Endometrial microvascular endothelial cells (primary cell): Measurements from ENCODE around the gene FBXW8. TPM values are rescaled to one million over a fixed set of nuclear protein-coding genes. Genes with fewer than 3 reads are reported as not detected.

Experiments
- in situ Hi-C: cut with HindIII; loops from 2 replicates; pipeline ENCODE4 v1.10.0; 2017; ENCODE audit warnings: low sequenced_read_pairs, low pct_unique_long_range_greater_than_20kb; ENCODE audit errors: inconsistent ontology term
- total RNA-seq: library from RNA; depleted of rRNA; stranded (reverse); fragments of >200 nt; gene quantifications from one replicate; pipeline ENCODE4 v1.2.3, GENCODE V29; 2015; ENCODE audit errors: inconsistent ontology term

The FBXW8 gene
- total RNA-seq: 13.8 TPM

- in situ Hi-C loops: no loop called here
Measured at GRCh38 chr12:116910645-116911451, at the start of gene FBXW8. Gene FBXW8, plus strand, starts transcription at chr12:116910950. Its CDS starts 88 bp downstream, at chr12:116911038.

- in situ Hi-C loops: no loop called here
Measured at GRCh38 chr12:116861320-116861719, 49.4 kb upstream of the FBXW8 start.

GRCh38 chr12:116862167-116862566 is 48.6 kb upstream of the FBXW8 start:
- in situ Hi-C loops: no loop called here

GRCh38 chr12:116863275-116863767 is 47.4 kb upstream of the FBXW8 start:
- in situ Hi-C loops: no loop called here

GRCh38 chr12:116864371-116865160 is 46.2 kb upstream of the FBXW8 start:
- in situ Hi-C loops: no loop called here

DNA sequence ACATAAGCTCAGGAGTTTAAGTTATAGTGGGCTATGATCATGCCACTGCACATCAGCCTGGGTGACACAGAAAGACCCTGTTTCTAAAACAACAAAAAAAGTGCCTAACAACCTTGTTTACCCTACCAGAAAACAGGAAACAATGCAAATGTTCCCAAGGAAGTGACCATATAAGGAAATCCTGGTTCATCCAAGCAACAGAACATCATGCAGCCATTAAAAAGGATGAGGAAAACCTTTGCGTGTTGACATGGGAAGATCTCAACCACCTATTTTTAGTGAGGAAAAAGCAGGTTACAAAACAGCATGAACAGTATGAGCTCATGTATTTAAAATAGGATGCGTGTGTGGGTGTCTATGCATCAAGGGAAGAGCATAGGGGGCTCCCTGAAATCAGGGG is 43.2 kb upstream of the FBXW8 start:
- in situ Hi-C loops: no loop called here

DNA sequence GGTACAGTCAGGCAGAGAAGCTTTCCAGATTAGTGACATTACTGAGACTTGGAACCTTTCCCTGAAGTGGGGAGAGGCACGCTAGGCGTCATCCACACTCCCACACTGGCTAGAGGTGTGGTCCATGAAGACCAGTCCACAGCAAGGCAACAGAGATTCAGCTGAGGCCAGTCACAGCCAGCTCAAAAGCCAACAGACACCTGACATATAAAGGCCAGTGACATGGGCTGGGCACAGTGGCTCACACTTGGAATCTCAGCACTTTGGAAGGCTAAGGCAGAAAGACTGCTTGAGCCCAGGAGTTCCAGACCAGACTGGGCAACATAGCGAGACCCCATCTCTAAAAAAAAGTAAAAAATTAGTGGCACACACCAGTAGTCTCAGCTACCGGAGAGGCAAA is 40.4 kb upstream of the FBXW8 start:
- in situ Hi-C loops: no loop called here

- in situ Hi-C loops: no loop called here
Measured at GRCh38 chr12:116874324-116874995, 36.3 kb upstream of the FBXW8 start.

- in situ Hi-C loops: no loop called here
Measured at GRCh38 chr12:116876151-116876869, 34.4 kb upstream of the FBXW8 start.

GRCh38 chr12:116878567-116879508 is 31.9 kb upstream of the FBXW8 start:
- in situ Hi-C loops: no loop called here

GRCh38 chr12:116879509-116880212 is 31.1 kb upstream of the FBXW8 start:
- in situ Hi-C loops: no loop called here

GRCh38 chr12:116880213-116880816 is 30.4 kb upstream of the FBXW8 start:
- in situ Hi-C loops: no loop called here

DNA sequence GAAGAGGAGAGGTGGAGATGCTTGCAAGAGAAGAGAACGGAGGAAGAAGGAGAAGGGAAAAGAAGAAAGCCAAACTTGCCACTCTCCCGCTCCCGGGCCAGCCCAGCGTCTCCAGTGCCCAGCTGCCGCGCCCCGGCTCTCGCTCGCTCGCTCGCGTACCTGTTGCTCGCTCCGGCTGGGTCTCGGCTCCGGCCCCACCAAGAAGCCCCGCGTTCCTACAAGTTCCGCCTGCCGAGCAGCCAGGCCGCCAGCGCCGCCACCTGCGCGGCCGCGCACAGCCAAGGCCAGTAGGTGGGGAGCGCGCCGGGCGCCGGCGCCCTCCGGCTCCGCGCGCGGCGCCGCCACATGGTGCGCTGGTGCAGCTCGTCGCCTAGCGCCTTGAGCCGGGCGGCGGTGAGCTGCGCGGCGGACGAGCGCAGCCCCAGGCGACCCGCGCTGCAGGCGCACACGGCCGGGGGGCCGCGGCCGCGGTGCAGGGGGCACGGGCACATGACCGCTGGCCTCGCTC is 29.9 kb upstream of the FBXW8 start:
- in situ Hi-C loops: no loop called here

- in situ Hi-C loops: no loop called here
Measured at GRCh38 chr12:116881325-116881876, 29.3 kb upstream of the FBXW8 start, which contains the start of gene HRK. Gene HRK, minus strand, starts transcription at chr12:116881441. Its CDS starts 134 bp downstream, at chr12:116881307.

- in situ Hi-C loops: no loop called here
Measured at GRCh38 chr12:116881877-116882507, 28.8 kb upstream of the FBXW8 start.

DNA sequence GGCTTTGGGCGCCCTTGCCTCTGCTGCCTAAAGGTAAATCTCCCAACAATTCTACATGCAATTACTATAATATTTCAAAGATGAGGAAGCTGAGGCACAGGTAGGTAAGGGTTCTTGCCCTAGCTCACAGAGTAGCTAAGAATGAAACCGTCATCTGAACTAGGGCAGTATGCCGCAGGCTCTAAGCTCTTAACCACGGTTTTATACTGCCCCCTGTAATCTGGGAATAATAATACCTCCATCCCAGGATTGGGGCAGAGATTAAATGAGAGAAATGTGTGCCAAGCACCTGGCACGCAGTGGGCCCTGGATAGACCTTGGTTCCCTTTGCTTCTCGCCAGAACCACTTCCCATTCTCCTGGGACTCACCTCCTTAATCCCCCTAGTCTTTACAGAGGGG is 28.0 kb upstream of the FBXW8 start:
- in situ Hi-C loops: no loop called here
